SH-SY5Y (cell line): ENCODE data around the gene CNIH1.

Experiments
- GATA2 ChIP-seq: IDR thresholded peaks from 2 replicates; pipeline ENCODE4 v1.6.1; 2011; ENCODE audit warnings: mild to moderate bottlenecking, low read depth, low read length
- GATA3 ChIP-seq: IDR thresholded peaks from 2 replicates; pipeline ENCODE4 v1.6.1; 2011; ENCODE audit warnings: low read depth, mild to moderate bottlenecking, low read length, moderate library complexity

CNIH1 gene

DNA sequence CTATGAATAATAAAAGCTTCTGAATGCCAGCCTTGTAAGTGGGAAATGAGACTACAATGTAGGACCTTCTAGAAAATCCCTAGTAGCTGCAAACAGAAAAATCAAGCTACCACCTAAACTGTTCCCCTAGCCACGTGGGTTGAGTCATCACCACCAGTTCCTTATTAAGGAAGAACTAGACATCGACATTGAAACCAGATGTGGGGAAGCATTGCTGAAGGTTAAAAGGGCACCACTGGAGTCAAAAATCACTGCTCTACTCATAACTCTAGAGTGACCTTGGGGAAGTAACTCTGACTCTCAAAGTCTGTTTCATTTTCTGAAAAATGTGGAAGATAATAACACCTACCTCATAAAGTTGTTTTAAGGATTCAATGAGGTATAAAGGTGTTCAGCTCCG lies 9.4 kb upstream of the CNIH1 start:
- no peak for TF ChIP-seq GATA3
- TF ChIP-seq GATA2: no peak

DNA sequence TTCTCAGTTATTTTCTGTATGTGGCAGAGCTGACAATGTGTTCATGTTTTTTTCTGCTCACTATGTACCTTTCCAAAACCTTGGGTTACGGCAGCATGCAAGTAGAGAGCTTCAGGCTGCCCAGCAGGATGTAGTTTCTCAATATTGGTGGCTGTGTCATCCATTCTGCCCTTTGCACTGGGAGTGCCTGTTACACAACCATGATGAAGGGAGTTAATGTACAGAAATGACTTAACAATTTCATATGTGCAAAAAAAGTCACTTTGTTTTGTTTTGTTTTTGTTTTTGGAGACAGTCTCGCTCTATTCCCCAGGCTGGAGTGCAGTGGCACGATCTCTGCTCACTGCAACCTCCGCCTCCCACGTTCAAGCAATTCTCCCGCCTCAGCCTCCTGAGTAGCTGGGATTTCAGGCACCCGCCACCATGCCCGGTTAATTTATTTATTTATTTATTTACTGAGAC lies 6.1 kb upstream of the CNIH1 start:
- TF ChIP-seq GATA3: no peak
- TF ChIP-seq GATA2: no peak

DNA sequence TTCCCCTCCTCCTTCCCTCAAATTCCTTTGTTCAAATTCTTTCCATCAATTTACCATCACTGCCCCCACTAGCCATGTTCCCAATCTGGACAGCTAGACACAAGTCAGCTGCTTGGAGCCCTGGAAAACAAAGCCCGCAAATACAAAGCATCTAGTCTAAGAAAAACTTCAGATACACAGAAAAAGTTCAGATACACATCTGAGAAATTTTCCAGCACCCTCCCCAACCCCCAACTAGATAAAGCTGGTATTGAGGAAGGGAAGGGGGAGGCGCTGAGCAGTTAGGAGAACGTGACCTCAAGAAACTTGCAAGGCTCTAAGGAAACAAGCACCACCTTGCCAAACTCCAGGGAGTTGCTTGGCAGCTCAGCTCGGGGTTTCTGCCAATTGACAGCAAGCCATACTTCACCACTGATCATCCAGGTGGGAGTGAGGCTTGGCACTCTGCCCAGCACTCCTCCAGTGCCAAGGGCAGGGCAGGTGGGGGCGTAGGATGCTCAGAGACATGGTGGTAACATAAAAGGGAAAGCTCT lies 5.1 kb upstream of the CNIH1 start:
- no peak for TF ChIP-seq GATA2
- no peak for TF ChIP-seq GATA3

DNA sequence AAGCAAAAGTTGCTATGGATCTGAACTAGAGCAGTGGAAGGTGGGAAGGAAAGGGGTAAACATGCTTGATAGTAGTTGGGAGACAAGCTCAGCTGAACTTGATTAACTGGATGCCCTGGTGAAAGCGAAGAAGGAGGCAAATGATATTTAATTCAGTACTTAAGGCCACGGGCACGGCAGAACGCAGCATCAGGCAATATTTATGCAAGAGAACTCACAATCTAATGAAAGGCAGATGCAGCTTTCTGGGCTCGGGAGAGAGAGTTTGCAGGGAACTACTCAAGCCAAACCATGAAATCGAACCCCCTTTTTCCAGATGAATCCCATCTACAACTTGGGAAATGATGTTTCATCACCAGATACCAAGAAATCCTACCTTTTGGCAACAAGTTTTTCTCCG lies 3.5 kb upstream of the CNIH1 start:
- TF ChIP-seq GATA2 (no peak), GATA3 (no peak)

DNA sequence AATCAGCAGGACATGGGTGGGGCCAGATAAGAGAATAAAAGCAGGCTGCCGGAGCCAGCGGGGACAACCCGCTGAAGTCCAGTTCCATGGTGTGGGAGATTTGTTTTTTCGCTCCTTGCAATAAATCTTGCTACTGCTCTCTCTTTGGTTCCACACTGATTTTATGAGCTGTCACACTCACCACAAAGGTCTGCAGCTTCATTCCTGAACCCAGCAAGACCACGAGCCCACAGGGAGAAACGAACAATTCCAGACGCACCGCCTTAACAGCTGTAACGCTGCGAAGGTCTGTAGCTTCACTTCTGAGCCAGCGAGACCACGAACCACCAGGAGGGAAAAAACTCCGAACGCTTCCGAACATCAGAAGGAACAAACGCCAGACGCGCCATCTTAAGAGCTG lies 2.8 kb upstream of the CNIH1 start:
- TF ChIP-seq GATA3 (no peak), GATA2 (no peak)

DNA sequence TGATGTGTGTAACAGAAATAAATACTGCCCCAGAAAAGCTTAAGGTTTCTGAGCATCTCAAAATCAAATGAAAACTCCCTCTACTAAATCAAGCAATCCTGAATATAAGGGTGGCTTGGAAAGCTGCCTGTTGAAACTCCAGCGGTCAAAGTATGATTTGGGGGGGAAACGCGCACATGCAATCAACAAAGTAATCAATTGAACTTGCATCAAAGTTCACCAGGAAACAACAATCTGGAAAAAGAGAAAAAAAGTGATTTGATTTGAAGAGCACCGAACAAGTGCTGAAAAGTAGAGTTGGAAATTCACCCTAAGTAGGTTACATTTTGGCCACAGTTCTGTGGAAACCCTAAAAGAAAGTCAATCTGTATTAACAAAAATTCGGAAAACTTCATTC lies 700 bp downstream of the CNIH1 start:
- TF ChIP-seq GATA2: no peak
- TF ChIP-seq GATA3: no peak

DNA sequence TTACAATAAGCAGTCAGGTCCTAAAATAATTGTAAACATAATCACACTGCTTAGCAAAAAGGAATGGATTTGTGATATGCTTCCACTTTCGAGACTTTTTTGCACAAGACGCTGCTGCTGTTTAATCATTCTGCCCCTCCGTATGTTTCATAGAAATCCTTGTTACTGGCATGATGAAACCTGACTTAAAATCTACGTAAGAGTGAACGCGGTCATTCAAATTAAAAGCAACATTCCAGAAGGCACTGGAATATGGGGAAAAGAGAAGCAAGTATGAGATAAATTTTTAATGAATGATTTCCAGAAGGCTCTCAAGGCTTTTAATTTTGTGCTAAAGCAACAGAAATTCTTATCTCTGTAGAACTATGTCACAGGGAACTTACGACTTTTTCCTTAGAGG lies 1.1 kb downstream of the CNIH1 start:
- no peak for TF ChIP-seq GATA3
- TF ChIP-seq GATA2: no peak

DNA sequence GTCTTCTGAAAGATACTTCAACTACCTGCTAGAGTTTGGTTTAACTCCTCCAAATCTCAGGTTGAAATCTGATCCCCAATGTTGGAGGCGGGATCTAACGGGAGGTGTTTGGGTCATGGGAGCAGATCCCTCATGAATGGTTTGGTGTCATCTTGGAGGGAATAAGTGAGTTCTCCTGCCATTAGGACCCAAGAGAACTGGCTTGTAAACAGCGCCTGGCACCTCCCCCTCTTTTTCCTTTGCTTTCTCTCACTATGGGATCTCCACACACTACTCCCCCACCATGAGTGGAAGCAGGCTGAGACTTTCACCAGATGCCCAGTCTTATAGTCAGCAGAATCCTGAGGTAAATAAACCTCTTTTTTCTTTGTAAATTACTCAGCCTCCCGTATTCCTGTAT lies 2.5 kb downstream of the CNIH1 start:
- no peak for TF ChIP-seq GATA2
- TF ChIP-seq GATA3: no peak

DNA sequence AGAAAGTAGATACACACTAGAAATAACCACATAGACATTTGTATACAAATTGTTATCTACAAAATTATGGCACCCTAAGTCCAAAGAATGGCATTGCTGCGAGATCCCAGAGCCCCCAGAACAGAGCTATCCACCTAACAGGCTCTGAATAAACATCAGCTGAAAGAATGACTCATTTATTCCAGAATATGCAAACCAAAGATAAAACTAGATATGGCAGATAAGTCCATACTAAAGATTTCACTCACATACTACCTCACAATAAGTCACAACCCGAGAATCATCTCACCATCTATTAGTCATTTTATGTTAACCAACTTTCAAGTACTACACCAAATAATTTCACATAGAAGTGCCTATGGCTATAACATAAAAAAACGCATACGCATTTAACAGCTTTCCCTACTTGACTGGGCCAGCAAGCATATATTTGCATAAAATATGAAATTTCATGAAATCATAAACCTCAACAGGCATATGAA lies 5.6 kb downstream of the CNIH1 start:
- TF ChIP-seq GATA2 (no peak), GATA3 (no peak)

DNA sequence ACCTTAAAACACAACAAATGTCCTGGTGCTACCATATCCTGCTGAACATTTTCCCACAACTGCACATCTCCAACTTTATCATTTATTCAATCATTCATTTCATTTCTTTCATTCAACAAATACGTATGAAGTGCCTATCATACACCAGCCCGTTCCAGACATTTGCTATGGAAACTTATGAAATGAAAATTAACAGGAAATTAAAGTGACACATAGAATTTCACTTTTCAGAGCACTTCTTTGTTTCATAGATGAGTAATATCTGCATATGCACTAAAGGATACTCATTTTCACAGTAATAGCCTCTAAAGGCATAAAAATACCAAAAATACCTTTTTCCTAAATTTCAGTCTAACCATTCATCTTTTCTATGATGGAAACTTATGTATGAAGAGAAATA lies 12.6 kb downstream of the CNIH1 start:
- TF ChIP-seq GATA3: no peak
- no peak for TF ChIP-seq GATA2

DNA sequence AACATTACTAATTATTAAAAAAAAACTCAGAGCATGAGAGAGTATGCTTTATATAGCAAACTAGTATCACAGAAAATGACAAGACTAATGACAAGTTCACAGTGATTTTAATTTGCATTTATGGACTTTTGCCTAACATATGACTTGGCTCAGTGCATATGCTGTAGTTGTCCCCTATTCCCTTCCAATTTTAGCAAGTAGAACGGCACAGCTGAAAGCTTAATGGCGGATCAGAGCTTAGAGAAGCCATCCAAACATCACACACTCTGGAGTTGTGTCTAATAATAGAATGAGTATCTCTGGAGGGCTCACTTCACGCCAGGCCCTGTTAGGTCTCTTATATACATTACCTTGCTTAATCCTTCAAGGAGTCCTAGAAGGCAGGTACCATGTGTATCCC lies 13.3 kb downstream of the CNIH1 start:
- no peak for TF ChIP-seq GATA3
- TF ChIP-seq GATA2: no peak

DNA sequence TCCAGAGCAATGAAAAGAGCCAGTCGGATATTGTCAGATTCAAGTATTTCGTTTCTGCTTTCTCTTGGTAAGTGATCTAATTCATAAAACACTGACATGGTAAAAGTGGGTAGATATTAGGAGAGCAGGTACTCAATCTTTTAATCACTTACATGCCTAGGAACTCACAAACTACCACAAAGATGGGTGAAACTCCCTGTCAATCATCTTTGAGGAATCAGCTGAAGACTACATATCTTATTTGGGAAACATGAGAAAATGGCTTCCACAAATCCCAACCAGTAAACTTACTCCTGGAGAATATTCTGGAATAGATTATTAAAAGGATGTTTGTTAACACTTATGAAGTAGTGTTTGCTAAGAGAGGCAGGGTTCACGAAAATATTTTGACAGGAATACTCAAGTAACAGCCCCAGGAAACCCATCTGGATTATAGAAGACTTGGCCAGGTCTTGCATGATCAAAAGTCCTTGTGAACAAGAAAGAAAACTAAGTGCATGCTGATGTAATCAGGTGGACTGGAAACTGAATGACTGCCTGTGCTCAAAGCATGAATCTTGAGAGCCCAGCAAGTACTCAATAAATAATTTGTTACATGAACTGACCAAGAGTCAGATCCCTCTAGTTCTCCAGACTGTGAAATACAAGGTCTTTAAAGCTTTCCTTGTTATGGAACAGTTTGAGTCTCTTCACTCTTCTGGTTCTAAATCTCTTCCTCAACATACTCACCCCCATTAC lies 15.5 kb downstream of the CNIH1 start:
- TF ChIP-seq GATA2: no peak
- no peak for TF ChIP-seq GATA3

DNA sequence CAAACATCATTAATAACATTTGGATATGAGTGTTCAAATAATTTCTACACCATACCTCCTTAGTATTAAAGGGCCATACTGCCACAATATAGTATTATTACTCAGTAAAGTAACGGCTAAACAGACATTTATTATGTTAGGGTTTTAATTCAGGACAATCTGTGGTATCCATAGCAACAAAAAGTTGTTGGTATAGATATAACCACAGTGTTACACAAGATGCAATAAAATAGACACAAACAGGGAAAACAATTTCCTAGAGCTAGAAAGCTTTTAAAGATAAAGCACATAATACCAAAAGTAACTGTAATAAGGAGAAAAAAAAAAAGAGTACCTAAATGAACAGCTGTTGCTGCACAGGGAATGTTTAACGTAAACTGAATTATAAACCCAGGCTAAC lies 16.1 kb downstream of the CNIH1 start:
- TF ChIP-seq GATA2 (no peak), GATA3 (no peak)

DNA sequence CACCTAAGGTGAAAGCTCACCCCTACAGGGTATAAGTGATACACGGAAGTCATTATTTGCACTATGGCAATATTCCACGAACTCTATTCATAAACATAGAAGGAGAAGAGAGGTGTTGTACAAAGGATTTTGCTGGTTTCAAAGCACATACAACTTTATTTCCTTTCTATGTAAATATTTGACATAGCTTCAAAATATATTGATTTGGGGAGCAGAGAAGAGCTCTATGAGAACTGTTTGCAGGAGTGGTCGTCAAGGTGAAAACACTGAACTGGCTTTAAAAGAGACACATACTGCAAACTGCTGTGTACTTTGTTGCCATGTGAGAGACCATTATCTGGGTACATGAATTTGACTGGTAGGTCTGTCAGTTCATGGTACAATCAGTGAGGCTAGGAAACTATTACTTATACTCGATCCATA lies 16.7 kb downstream of the CNIH1 start:
- TF ChIP-seq GATA3 (no peak), GATA2 (no peak)

DNA sequence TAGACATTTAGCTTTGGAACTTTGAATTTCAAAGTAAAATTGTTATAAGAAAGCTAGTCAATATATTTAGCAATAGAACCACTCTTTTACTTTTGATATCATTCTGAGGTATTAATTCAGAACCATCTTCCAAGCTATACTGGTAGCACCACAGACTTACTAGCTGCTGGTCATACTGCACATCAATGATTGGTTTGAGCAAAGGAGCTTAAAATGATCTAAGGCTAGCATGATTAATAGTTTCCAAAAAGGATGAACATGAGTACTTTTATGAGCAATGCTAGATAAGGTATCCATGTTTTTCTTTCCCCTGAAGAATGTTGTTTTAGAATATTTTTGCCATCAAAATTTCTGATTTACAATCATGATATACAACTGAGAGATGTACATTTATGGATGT lies 17.2 kb downstream of the CNIH1 start:
- TF ChIP-seq GATA3 (no peak), GATA2 (no peak)

DNA sequence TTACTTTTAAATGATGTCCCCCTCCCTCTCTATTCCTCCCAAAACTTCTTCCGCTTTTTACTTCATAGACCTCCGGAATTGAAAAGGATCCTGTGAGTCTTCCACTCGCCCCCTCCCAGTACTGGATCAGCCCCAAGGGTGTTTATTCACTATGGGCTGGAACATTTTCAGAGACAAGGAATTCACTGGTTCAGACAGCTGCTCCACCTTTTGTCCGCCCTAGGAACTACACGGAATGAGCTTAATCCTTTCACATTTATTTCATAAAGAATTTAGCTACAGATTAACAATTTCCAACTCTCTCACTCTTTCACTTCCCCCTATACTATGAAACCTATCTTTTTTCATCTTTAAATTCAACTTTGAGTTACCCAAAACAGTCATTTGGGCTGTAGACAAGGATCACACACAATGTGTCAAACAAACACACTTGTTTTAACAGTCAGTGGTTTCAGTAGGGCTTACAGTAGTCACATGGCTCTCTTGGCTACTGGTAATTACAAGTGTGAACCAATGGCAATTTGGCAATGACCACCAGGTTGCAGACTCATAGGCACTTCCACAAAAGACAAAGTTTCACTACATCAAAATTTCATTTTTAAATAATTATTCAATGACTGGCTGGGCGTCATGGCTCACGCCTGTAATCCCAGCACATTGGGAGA lies 20.6 kb downstream of the CNIH1 start:
- TF ChIP-seq GATA2: no peak
- no peak for TF ChIP-seq GATA3
